ENCODE measurements around the gene TTLL6.

- TF ChIP-seq REST (IDR thresholded peaks at IDR 0.05; ENCODE audit: borderline replicate concordance) = no peak
- TF ChIP-seq CTCF (IDR thresholded peaks at IDR 0.05; ENCODE audit: poor library complexity, severe bottlenecking) = no peak
- no peak for TF ChIP-seq POLR2AphosphoS5 (IDR thresholded peaks at IDR 0.05)
- TF ChIP-seq EZH2 (IDR thresholded peaks at IDR 0.05; ENCODE audit: borderline replicate concordance, insufficient read depth, low read length, poor library complexity, severe bottlenecking) = no peak
- no peak for TF ChIP-seq TAF1 (IDR thresholded peaks at IDR 0.05; ENCODE audit: low read depth)
These were observed 5.0 kb downstream of the TTLL6 start for GRCh38 chr17:48812001-48812400.
